IMR-90 (cell line): ENCODE data around the gene COL18A1. TPM values are rescaled to one million over a fixed set of nuclear protein-coding genes. Genes with fewer than 3 reads are reported as not detected.
A peak's percentile ranks its signal among the peaks of the same experiment; 100 is the strongest.

Source experiments
- ATAC-seq: fragments of 200-7000 bp; cut with Tn5 transposase; 2 replicates; pipeline ENCODE4 v1.9.1; 2020; ENCODE audit warnings: low read depth, mild to moderate bottlenecking, moderate library complexity
- Bru-seq: library from RNA; stranded (reverse); fragments of 400-500 nt; gene quantifications from one replicate; lab custom pipeline; 2021; lab: Mats Ljungman, UMichigan
- BruChase-seq, 2 experiments: library from RNA; stranded (reverse); fragments of 400-500 nt; gene quantifications; one replicate each; lab custom pipeline; 2021; lab: Mats Ljungman, UMichigan
- BruUV-seq: library from RNA; stranded (reverse); fragments of 400-500 nt; replicated peaks from 2 replicates; lab custom pipeline; 2021; lab: Mats Ljungman, UMichigan
- CTCF ChIA-PET: fragments of 300-600 bp; formaldehyde crosslinking; extraction: SDS; loops from one replicate; lab custom pipeline; 2021; ENCODE audit warnings: antibody characterized with exemption; lab: Yijun Ruan, JAX
- POLR2A ChIA-PET: fragments of 300-600 bp; sonication (Branson Sonifier 250); formaldehyde crosslinking; loops from one replicate; lab custom pipeline; 2022; ENCODE audit warnings: antibody characterized with exemption; ENCODE audit not compliant: unreplicated experiment; lab: Charles Lee
- DNase-seq: peaks from one replicate; pipeline ENCODE4 v3.0.0; 2013
- H2AFZ ChIP-seq: replicated peaks from 2 replicates; pipeline ENCODE3; 2013; ENCODE audit warnings: low read length, mild to moderate bottlenecking; ENCODE audit not compliant: poor library complexity
- H2AK5ac ChIP-seq: 2 replicates; pipeline ENCODE4 v1.6.1; 2013; ENCODE audit warnings: low read depth, low read length, inconsistent platforms
- H2AK9ac ChIP-seq: replicated peaks from 2 replicates; pipeline ENCODE3; 2013; ENCODE audit warnings: mild to moderate bottlenecking, low read depth, low read length, moderate library complexity; ENCODE audit not compliant: poor library complexity
- H2BK120ac ChIP-seq: 2 replicates; pipeline ENCODE4 v1.6.1; 2013; ENCODE audit warnings: low read depth, low read length, inconsistent platforms
- H2BK15ac ChIP-seq: 3 replicates; pipeline ENCODE4 v1.6.1; 2013; ENCODE audit warnings: low read depth, low read length, inconsistent platforms
- H2BK20ac ChIP-seq: 2 replicates; pipeline ENCODE4 v1.6.1; 2013; ENCODE audit warnings: low read depth, mild to moderate bottlenecking, inconsistent platforms, low read length, moderate library complexity
- H2BK5ac ChIP-seq: 2 replicates; pipeline ENCODE4 v1.6.1; 2013; ENCODE audit warnings: mild to moderate bottlenecking, low read depth, low read length, inconsistent platforms; ENCODE audit not compliant: poor library complexity, severe bottlenecking
- H3K14ac ChIP-seq: replicated peaks from 2 replicates; pipeline ENCODE4 v1.6.1; 2013; ENCODE audit warnings: low read depth, low read length, inconsistent platforms
- H3K18ac ChIP-seq: 2 replicates; pipeline ENCODE4 v1.6.1; 2013; ENCODE audit warnings: low read depth, low read length, control low read depth
- H3K23ac ChIP-seq: 2 replicates; pipeline ENCODE4 v1.6.1; 2013; ENCODE audit warnings: low read depth, low read length, inconsistent platforms
- H3K27ac ChIP-seq: 2 replicates; pipeline ENCODE4 v1.5.1; 2013; ENCODE audit warnings: mild to moderate bottlenecking, control low read depth, low read length; ENCODE audit not compliant: insufficient read depth
- H3K27me3 ChIP-seq: 2 replicates; pipeline ENCODE4 v1.6.1; 2013; ENCODE audit warnings: low read length; ENCODE audit not compliant: control insufficient read depth, insufficient read depth
- H3K36me3 ChIP-seq: 2 replicates; pipeline ENCODE4 v1.6.1; 2013; ENCODE audit warnings: low read length, mixed read lengths; ENCODE audit not compliant: control insufficient read depth, insufficient read depth
- H3K4ac ChIP-seq: 2 replicates; pipeline ENCODE4 v1.6.1; 2013; ENCODE audit warnings: low read depth, low read length, inconsistent platforms
- H3K4me1 ChIP-seq: 2 replicates; pipeline ENCODE4 v1.6.1; 2013; ENCODE audit warnings: low read length, mixed read lengths; ENCODE audit not compliant: control insufficient read depth, insufficient read depth
- H3K4me2 ChIP-seq: 2 replicates; pipeline ENCODE4 v1.6.1; 2013; ENCODE audit warnings: low read depth, mild to moderate bottlenecking, control low read depth, low read length, moderate library complexity
- H3K4me3 ChIP-seq: 2 replicates; pipeline ENCODE4 v1.5.1; 2013; ENCODE audit warnings: low read depth, mild to moderate bottlenecking, control low read depth, low read length, moderate library complexity; ENCODE audit not compliant: insufficient read depth
- H3K56ac ChIP-seq: 2 replicates; pipeline ENCODE4 v1.6.1; 2013; ENCODE audit warnings: low read length, inconsistent platforms; ENCODE audit not compliant: insufficient read depth; ENCODE audit errors: extremely low read depth
- H3K79me1 ChIP-seq, 2 experiments: 2 replicates each; pipeline ENCODE4 v1.6.1; 2013; ENCODE audit warnings: low read length in 2 of 2, inconsistent platforms in 1 of 2, low read depth in 1 of 2
- H3K9ac ChIP-seq: 2 replicates; pipeline ENCODE4 v1.6.1; 2013; ENCODE audit warnings: low read depth, low read length, control low read depth
- H3K9me1 ChIP-seq: 2 replicates; pipeline ENCODE4 v1.6.1; 2013; ENCODE audit warnings: low read length, inconsistent platforms; ENCODE audit not compliant: insufficient read depth
- H3K9me3 ChIP-seq: 2 replicates; pipeline ENCODE4 v1.6.1; 2013; ENCODE audit warnings: low read length; ENCODE audit not compliant: control insufficient read depth, insufficient read depth
- H4K20me1 ChIP-seq: 2 replicates; pipeline ENCODE4 v1.6.1; 2013; ENCODE audit warnings: low read length, inconsistent platforms; ENCODE audit not compliant: insufficient read depth
- H4K5ac ChIP-seq: 2 replicates; pipeline ENCODE4 v1.6.1; 2013; ENCODE audit warnings: mild to moderate bottlenecking, low read depth, low read length, control low read depth
- H4K8ac ChIP-seq, 2 experiments: 2 replicates each; pipeline ENCODE4 v1.6.1; 2013; ENCODE audit warnings: low read depth in 2 of 2, low read length in 2 of 2, control low read depth in 1 of 2, inconsistent platforms in 1 of 2
- H4K91ac ChIP-seq: 2 replicates; pipeline ENCODE4 v1.6.1; 2013; ENCODE audit warnings: low read depth, low read length, inconsistent platforms; ENCODE audit not compliant: insufficient read depth
- BHLHE40 ChIP-seq: fragments of 150-350 bp; IDR thresholded peaks from 2 replicates; pipeline ENCODE4 v1.6.1; 2016; ENCODE audit warnings: mild to moderate bottlenecking, low read depth, low read length
- CEBPB ChIP-seq: IDR thresholded peaks from 2 replicates; pipeline ENCODE4 v1.6.1; 2012; ENCODE audit warnings: low read depth, low read length, improper control_type of control experiment
- CHD1 ChIP-seq: IDR thresholded peaks from 2 replicates; pipeline ENCODE4 v1.6.1; 2012; ENCODE audit warnings: low read depth, low read length, improper control_type of control experiment
- POLR2A ChIP-seq: IDR thresholded peaks from 2 replicates; pipeline ENCODE4 v1.6.1; 2012; ENCODE audit warnings: mild to moderate bottlenecking, low read depth, low read length
- WGBS, 2 experiments: methylation state at CpG; one replicate each; pipeline versions ENCODE4 v1.1.5 to v1.1.7; 2013; ENCODE audit warnings: missing lambda C conversion rate in 2 of 2; ENCODE audit not compliant: insufficient read length in 1 of 2; ENCODE audit errors: extremely low coverage in 2 of 2; 5-methylcytosine and 5-hydroxymethylcytosine counted together
- dilution Hi-C: fragments of 300-500 bp; cut with HindIII; formaldehyde crosslinking; loops from one replicate; pipeline ENCODE4 v1.14.3; 2018; ENCODE audit warnings: low sequenced_read_pairs; ENCODE audit not compliant: unreplicated experiment
- in situ Hi-C: fragments of 300-500 bp; cut with MboI; formaldehyde crosslinking; loops from 3 replicates; pipeline ENCODE4 v1.14.3; 2019; ENCODE audit warnings: low sequenced_read_pairs, inconsistent platforms, mixed read lengths
- intact Hi-C: fragments of 100-400 bp; cut with micrococcal nuclease; formaldehyde crosslinking; loops from 2 replicates; pipeline ENCODE4 v1.10.0; 2022
- long read RNA-seq: library from polyadenylated mRNA; unstranded; transcript quantifications from one replicate; pipeline ENCODE4 v2.0.0, GENCODE V29; 2021; ENCODE audit not compliant: unreplicated experiment
- polyA plus RNA-seq, 3 experiments: library from polyadenylated mRNA; depleted of rRNA; stranded (reverse); fragments of >200 nt; gene quantifications; 2 replicates each; pipeline ENCODE4 v1.2.3, GENCODE V29; 2012; ENCODE audit warnings: low replicate concordance in 1 of 3
- total RNA-seq: library from RNA; depleted of rRNA; stranded (reverse); fragments of >200 nt; gene quantifications from 2 replicates; pipeline ENCODE4 v1.2.3, GENCODE V29; 2012; rRNA removed

COL18A1 gene
- 4.3 and 6.7 TPM in 2 replicates for total RNA-seq
- polyA plus RNA-seq (2012; rRNA removed) = 46.7 and 52.6 TPM in 2 replicates
- polyA plus RNA-seq (2012; cell fraction: cytosol; rRNA removed) = 66.0 and 124 TPM in 2 replicates
- 136 and 394 TPM in 2 replicates for polyA plus RNA-seq (2012; cell fraction: nucleus; rRNA removed; ENCODE audit: low replicate concordance)
- percentile 68 among the genes with signal in this experiment for Bru-seq, nascent RNA
- percentile 73 among the genes with signal in this experiment for BruChase-seq, experiment 1, labeled RNA remaining after a 6-hour chase
- percentile 81 among the genes with signal in this experiment for BruChase-seq, experiment 2, labeled RNA remaining after a 2-hour chase
- long read RNA-seq, full-length matches to known transcripts = 18 of 287 reads
- long read RNA-seq, partial matches to known transcripts = 183 of 287 reads
- long read RNA-seq, other reads (novel, unspliced or antisense) = 86 of 287 reads

DNA sequence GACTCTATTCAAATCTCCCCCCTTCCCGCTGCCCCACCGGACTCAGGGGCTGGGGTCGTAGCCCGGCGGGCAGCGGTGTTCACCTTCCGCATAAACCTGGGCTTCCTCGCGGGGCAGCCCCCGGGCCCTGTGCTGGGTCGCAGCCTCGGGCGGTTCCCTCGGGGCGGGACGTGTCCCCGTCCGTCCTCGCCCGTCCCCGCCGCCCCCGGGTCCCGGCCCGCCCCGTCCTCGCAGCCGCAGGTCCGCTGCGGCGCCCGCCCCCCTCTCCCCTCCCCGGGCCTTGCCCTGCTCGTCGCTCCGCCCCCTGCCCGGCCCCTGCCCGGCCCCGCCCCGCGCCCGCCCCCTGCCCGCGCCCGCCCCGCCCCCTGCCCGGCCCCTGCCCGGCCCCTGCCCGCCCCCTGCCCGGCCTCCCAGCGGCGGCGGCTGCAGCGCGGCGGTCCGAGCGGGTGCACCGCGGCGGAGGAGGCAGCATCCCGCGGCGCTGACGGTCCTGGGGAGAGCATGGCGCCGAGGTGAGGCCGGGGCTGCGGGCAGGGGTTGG is at the start of gene COL18A1:
COL18A1 (plus strand) TSS at position 436 of the 541 bp plus-strand sequence; CDS start at position 502, 66 bp downstream.
- Histone ChIP-seq H3K14ac (peak within 1 kb of the TSS; percentile 63; the same call in 1 of the 2 replicates), H4K5ac (peak within 1 kb of the TSS; percentile 52), H3K36me3 (peaks cover 2% of the 10 kb centered on the region), H3K79me1 (peaks cover 18 to 37% of the 10 kb centered on the region in 2 experiments), H2BK20ac (peak within 1 kb of the TSS; percentile 25; the same call in 1 of the 2 replicates), H3K9ac (peak within 1 kb of the TSS; percentile 73), H3K27ac (peak within 1 kb of the TSS; percentile 61; the same call in 1 of the 2 replicates), H2AFZ (peak within 1 kb of the TSS; percentile 94), H2BK15ac (no peak within 1 kb of the TSS; the same call in 2 of the 3 replicates), H3K4me1 (peaks cover 18% of the 10 kb centered on the region), H3K9me3 (peaks cover 7% of the 10 kb centered on the region), H3K23ac (peak within 1 kb of the TSS; percentile 94; the same call in 1 of the 2 replicates), H3K4me2 (peak within 1 kb of the TSS; percentile 98), H4K8ac (peak within 1 kb of the TSS; percentile 41 to 78; a peak in 1 of 4 replicates), H4K20me1 (peaks cover 37% of the 10 kb centered on the region), H2BK5ac (peak within 1 kb of the TSS; percentile 7), H3K18ac (no peak within 1 kb of the TSS), H4K91ac (peak within 1 kb of the TSS; percentile 54; the same call in 1 of the 2 replicates), H2AK5ac (peak within 1 kb of the TSS; percentile 82), H3K9me1 (peaks cover 11% of the 10 kb centered on the region), H2BK120ac (peak within 1 kb of the TSS; percentile 40), H3K27me3 (peaks cover 2% of the 10 kb centered on the region; the same call in 1 of the 2 replicates), H3K4me3 (peak within 1 kb of the TSS; percentile 92), H2AK9ac (peak within 1 kb of the TSS; percentile 95), H3K56ac (0 out of 2 replicates have a peak within 1 kb of the TSS, but pooled peaks have one; percentile 4), H3K4ac (peak within 1 kb of the TSS; percentile 89)
- ChIA-PET POLR2A (no interaction called here), CTCF (no interaction called here)
- in situ Hi-C loops (no loop called here), intact Hi-C loops (no loop called here), dilution Hi-C loops (no loop called here)
- ATAC-seq (peak; percentile 86), DNase-seq (peak; percentile 42)
- BruUV-seq = no TSS peak
- no peak for TF ChIP-seq CEBPB
- TF ChIP-seq BHLHE40 = no peak
- TF ChIP-seq POLR2A = peak; percentile 29; the same call in 1 of the 2 replicates
- TF ChIP-seq CHD1 = no peak
- WGBS, 2 experiments = 0% methylated on average over 9 of the region's 69 CpGs; no CpG with 5 or more reads in 1 of the 2 experiments
